ENCODE measurements around the gene CCDC68.
"Not testable (repeated sequence)": the region's sequence is repeated elsewhere in the genome, so short reads cannot be mapped to it uniquely, and the experiment has no call there.

CCDC68 gene, protein sequence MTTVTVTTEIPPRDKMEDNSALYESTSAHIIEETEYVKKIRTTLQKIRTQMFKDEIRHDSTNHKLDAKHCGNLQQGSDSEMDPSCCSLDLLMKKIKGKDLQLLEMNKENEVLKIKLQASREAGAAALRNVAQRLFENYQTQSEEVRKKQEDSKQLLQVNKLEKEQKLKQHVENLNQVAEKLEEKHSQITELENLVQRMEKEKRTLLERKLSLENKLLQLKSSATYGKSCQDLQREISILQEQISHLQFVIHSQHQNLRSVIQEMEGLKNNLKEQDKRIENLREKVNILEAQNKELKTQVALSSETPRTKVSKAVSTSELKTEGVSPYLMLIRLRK

DNA sequence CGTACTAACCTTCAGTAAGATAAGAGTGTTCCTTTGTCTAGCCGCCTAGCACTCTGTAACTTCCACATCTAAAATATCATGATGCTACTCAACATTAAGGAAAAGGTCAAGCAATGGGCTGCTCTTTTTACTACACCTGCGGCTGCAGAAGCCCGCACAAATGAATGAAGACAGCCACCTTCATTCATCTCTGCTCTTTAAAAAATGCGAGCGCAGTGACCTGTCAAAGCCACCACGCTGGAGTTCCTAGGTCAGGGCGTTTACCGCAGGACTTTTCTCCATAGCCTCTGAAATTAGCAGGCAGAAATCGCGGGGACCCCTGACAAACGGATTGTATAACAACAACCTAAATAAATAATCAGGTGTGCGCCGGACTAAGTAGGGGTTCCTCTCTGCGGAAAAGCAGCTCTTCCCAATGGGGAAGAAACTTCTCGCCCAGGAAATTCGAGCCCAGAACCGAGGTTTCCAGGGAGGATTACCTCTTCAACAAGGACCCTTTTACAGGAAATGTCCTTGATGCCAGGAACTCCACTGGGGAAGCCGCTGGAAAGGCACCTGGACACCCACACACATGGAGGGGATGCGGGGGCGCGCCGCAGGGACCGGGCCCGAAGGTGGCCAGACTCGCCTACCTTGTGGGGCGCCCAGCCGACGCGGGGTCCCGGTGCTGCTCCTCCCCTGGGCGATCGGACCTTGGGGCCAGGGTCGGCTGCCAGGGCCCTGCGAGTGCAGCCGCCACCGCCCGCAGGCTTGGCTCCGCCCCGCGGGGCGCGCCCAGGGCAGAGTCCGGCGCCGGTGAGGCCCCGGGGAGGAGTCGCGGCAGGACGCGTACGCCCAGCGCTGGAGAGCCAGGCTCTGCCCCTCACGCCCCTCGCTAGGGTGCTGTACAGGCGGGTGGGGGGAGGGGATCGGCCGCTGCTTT lies at the start of gene CCDC68:
CCDC68 (minus strand) TSS at position 758 of the 922 bp plus-strand sequence. CDS start 16,670 bp downstream, outside the sequence.
- no peak for DNase-seq

DNA sequence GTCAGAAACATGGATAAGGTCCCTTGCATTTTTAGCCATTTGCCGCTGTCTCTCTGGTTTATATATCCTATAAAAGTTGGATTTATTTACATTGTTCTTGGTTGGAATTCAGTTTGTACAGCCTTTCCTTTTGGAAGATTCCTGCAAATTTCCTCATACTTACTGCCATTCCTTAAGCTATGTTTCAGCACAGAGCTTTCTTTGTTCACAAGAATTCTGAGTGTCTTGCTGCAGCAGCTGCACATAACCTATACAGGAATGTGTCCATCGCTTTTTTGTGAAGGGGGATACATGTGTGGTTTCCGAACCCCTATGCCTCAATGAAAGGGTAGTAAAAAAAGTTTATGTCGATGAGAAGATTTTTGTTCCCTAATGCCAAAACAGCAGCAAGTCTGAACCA lies 48.3 kb upstream of the CCDC68 start:
- no peak for DNase-seq

DNA sequence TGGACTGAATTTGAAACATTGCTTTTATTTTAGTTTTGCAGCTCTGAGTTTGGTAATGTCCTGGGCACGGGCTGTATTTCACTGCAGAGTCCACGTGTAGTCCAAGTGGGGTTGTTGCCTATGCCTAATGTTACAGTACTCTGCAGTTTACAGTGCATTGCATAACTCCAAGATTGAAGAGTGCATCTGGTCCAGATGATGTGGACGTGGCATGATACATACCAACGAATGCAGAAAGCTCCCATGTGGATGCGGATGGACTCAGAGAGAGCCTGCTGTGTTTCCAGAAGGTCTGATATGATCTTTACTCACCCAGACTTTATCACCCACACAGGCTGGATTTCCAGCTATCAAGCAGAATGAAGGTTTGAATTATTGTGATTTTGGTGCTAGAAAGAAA lies 44.4 kb upstream of the CCDC68 start:
- no peak for DNase-seq

DNA sequence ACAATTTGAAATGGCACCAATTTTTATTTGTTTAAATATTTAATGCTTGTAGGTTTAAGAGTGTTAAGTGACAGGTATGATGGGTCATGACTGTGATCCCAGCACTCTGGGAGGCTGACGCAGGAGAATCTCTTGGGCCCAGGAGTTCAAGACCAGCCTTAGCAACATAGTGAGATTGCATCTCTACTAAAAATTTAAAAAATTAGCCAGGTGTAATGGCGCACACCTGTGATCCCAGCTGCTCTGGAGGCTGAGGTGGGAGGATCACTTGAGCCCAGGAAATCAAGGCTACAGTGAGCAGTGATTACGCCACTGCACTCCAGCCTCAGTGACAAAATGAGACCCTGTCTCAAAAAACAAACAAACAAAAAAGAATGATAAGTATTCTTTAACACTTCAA lies 43.0 kb upstream of the CCDC68 start:
- no peak for DNase-seq

DNA sequence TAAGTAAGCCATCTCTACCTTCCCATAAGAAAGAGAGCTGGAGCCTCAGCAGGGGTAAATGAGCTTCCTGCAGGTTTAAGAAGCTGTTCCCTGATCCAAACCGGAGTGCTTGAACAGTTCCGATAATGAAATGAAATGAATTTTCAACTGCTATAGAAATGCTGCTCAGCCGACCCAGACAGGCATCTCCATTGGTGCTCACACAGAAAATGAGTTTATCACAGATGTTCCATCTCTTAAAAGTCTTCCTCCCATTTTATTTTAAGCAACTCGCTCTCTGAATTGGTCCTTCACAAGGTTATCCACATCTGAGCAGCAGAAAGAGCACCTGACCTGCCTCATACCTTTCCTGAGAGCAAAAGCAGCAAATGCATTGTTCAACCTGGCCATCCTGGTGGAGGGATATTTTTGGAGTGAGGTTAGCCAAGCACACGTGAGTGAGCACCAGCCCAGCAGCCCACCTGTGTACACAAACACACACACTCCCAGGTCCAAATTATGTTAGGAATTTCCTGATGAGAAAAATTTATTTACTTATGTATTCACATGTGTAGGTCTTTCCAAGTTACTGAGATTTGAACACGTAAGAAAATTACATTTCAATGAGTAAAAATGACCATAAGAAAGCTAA lies 42.2 kb upstream of the CCDC68 start:
- peak; percentile 36 for DNase-seq

DNA sequence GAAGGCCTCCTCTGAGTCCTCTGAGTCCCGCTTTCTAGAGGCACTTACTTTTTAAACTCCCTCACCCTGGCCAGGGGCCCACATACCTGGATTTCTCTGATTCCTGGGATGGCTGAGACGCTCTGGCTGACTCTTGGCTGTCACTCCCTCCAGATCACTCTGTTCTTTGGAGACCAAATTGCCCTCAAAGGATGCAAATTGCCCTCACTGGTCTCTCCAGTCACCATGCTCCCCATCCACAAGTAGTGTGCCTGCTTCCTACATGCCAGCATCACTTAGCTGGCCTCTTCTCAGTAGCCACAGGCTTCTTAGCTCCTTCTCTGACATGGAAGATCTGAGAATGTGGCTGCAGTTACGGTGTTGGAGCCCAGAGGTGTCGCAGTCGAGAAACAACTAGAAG lies 41.3 kb upstream of the CCDC68 start:
- no peak for DNase-seq

DNA sequence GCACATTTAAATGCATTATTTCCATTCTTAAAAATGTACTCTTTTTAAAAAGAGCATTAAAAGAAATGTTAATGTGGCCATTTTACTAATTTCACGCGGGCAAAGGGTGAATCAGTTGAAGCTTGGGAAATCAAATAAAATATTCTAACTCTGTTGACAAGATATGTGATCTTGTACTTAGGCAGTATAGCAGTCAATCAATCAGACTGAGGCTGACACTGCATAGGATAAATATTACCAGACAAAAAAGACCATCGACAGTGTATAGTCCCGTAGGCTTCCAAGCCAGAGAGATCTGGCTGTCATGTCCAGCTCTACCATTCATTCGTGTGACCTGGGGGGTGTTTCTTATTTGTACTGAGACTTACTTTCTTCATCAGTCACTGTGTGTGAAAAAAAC lies 39.8 kb upstream of the CCDC68 start:
- no peak for DNase-seq

DNA sequence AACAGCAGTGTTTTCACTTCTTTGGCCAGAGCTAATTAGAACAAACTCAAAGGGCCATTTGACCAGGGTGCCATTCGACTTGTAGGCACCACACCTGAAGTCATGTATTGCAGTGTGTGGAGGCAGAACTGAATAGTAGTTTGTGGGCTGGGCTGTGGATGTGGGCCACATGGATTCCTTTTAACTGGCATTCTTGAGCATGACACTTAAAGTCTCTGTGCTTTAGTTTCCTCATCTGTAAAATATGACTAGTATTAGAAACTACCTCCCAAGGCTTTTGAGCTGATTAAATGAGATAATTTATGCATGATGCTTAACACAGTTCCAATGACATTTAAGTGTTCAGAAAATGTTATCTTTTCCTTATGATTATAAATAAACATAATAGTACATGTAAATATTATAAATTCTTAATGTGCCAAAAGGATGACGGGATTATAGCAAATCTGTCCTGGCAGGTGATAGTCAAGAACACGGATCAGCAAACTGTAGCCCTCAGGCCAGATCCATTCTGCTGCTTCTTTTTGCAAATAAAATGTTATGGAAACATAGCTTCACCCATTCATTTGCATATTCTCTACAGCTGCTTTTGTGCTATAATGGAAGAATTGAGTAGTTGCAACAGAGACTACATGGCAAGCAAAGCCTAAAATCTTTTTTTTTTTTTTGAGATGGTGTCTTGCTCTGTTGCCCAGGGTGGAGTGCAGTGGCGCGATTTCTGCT lies 36.3 kb upstream of the CCDC68 start:
- no peak for DNase-seq

DNA sequence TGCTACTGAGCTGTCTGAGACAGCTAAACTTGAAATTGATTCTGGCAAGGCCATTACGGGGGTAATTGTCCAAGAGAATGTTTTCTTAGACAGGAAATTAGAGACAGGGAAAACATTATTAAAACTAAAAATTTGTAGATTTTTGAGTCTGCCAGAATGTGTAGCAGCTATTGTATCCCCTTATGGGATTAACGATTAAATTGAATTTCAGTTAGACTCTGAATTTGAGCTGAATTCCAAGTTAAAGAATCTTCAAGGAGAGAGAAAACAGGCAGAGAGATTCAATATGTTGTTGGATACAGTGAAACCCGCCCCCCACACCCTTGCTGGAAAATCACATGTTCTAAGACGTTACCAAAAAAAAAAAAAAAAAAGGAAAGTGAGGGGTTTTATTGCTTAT lies 32.7 kb upstream of the CCDC68 start:
- no peak for DNase-seq

DNA sequence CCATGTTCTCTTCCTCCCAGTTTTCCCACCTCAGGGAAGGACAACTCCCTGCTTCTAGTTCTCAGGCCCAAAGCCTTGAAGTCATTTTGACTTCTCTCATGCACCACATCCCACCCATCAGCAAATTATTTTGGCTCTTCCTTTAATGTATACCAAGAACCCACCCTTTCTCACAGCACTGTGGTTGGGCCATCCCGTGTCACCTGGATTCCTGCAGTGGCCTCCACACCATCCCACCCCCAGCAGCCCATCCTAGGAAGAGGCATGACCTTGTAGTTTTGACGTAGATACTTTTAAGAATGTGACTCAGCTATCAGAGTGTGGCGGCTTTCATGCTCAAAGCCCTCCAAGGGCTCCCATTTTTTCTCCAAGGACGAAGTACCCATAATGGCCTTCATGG lies 25.6 kb upstream of the CCDC68 start:
- no peak for DNase-seq

DNA sequence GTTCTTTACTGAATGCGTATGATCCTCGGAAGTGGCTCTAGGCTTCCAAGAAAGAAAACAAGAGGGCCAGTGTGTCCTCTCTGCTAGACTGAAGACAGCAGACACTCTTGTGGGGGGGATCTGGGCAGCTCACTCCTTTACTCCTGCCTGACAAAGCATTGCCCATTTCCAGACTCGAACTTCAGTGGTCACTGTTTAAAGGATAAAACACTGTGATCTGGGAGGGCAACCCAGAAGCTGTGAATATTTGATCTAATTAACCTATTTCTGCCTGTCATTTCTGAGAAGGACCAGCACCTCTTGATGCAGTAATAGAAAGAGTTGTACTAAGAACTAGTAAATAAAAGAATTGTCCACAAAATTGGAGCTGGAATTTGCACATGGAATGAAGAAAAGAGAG lies 24.5 kb upstream of the CCDC68 start:
- no peak for DNase-seq

DNA sequence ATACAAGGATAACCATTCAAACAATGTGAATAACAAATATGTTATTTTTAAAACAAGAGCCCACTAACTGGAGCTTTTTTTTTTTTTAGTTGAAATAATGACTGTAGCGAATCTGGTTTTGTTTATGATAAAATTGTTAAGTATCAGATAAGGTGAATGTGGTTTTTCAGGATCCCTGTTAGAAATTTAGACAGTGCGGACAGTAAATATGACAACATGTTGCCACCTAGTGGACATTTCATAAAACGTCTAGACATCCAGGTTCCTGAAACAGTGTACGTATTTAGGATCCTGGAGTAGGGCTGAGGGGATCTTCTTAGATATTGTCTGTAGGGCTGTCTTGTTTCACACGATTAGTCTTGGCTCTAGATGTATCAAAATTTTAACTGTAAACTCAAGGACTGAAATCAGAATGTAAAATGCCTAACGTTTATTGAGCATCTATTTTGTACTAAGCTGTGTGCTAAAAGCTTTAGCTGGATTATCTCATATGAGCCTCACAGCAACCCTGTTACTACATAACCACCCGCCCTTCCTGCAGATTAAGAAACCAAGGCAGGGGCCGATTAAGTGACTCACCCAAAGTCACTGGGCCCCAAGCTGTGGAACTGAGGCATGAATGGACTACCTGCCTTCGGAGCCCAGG lies 23.9 kb upstream of the CCDC68 start:
- peak; percentile 2 for DNase-seq

DNA sequence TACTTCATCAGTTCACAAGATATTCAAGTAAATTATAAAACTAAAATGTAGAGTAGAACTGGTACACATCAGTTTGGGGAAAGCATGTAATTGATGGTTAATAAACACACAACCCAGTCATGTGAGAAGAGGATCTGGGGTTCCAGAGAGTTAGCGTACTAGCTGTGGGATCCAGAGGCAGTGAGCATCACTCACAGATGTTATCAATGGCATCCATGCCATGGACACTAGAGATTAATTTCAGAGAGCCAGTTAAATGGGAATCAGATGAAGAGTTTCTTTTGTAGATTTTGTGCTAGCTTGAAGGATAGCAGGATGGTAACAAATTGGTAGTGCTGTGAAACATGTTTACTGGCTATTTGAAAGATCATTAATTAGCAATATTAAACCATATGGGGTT lies 21.8 kb upstream of the CCDC68 start:
- DNase-seq = no peak

DNA sequence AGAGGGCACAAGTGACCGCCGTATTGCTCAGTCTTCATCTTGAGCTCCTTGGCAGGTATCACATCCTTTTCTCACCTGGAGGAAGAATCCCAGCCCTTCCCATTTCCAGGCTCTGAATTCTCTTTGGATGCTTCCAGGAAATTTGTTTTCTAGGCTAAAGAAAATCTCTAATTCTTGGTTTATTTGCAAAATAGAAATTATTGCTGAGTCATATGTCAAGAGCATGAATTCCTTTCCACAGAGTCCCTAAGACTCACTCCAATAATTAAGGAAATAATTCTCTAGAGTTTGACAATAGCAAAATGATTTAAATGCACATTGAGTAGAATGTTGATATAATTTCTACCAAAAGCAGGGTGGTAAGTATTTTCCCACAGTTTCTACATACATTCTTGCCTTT lies 16.3 kb upstream of the CCDC68 start:
- DNase-seq = no peak

DNA sequence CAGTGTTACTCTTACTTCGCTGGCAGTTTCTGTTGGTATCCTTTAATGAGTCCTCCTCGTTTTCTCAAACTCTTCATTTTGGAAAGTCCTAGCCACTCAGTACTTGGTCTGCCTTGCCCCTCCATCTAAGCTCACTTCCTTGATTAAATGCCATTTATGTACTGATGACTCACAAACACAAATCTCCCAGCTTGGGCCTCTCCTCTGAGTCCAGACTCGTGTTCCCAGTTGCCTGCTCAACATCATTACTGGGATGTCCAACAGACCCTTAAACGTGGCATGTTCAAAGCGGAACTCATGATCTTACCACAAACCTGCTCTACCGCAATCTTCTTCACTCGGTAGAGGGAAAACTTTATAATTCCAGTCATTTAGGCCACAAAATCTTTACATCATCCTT lies 13.8 kb upstream of the CCDC68 start:
- no peak for DNase-seq

DNA sequence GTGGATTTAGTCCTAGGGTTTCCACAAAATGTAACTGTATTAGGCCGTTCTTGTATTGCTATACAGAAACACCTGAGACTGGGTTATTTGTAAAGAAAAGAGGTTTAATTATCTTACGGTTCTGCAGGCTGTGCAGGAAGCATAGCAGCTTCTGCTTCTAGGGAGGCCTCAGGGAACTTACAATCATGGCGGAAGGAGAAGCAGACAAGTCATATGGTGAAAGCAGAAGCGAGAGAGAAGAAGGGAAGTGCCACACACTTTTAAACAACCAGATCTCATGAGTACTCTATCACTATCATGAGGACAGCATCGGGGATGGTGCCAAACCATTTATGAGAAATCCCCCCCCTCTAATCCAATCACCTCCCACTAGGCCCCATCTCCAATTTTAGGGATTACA lies 9.5 kb upstream of the CCDC68 start:
- no peak for DNase-seq

DNA sequence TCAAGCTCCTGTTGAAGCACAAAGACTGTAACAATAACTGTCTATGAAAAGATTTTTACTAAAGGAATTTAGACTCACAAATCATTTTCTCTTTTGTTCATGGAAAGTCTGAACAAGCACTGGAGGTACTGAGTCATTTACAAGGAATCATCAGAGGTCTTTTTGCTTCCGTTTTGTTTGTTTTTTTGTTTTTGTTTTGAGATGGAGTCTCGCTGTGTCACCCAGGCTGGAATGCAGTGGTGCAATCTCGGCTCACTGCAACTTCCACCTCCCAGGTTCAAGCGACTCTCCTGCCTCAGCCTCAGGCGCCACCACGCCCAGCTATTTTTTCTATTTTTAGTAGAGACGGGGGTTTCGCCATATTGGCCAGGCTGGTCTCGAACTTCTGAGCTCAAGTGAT lies 9.0 kb upstream of the CCDC68 start:
- DNase-seq = not testable (repeated sequence)

DNA sequence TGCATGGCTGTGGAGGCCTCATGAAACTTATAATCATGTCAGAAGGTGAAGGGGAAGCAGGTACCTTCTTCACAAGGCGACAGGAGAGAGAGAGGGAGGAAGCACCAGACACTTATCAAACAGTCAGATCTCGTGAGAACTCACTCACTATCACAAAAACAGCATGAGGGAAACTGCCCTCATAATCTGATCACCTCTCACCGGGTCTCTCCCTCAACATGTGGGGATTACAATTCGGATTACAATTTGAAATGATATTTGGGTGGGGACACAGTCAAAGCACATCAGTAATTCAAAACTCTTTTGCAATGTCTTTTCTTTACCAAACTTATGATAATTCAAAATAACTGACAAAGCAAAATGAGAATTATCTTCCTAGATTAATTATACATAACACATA lies 8.5 kb upstream of the CCDC68 start:
- no peak for DNase-seq

DNA sequence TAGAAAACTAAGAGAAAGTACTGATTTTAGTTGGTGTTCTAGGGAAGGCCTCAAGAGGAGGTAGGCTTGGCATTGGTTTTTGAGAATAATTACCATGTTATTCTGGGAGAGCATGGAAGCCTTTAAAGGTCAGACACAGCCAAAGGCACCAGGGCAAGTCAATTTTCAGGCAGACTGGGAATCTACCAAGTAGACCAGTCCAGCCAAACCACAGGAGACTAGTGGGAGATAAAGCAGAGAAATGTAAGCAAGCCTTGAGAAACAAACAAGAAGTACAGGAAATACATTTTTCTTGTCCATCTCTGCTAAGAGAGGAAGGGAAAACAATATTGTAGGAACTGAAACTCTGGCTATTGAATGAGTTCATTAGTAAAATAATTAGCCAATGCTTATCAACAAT lies 5.5 kb upstream of the CCDC68 start:
- no peak for DNase-seq

DNA sequence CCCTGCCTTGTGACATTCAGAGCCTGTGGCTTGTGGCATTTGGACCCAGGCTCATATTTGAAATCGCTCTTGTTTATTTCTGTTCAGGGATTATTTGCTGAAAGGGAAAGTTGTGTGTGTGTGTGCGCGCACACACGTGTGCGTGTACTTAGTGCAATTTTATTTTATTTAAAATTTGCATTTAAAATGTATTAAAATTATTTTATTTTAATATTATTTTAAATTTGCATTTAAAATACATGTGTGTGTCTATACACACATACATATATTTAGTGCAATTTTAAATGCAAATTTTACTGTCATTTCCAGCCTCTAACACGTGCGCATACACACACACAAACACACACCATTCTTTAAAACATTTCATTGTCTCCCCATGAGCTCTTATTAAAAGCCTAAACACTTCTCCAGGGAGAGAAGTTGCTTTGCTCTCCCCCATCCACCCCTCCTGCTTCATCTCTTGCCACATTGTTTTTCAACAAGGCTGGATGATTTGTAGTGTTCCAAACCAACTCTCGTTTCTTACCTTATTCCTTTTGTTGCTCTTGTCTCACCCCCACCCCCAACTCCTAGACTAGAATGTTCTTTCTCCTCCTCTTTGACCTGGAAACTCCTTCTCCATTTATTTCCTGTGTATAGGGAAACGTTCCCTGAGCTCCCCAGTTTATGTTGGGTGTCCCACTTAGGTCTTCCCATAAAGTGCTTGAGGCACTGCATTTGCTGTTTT lies 3.8 kb upstream of the CCDC68 start:
- DNase-seq = no peak

DNA sequence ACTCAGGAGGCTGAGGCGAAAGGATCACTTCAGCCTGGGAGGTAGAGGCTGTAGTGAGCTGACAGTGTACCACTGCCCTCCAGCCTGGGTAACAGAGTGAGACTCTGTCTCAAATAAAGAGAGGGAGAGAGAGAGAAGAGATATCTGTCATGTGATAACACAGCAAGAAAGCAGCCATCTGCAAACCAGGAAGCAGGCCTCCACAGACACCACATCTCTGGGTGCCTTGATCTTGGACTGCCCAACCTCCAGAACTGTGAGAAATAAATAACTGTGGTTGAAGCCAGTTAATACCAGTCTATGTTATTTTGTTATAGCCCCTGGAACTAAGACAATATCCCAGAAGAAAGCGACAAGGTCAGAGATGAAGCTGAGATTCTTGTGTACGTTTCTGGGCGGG lies 2.6 kb upstream of the CCDC68 start:
- DNase-seq = no peak

DNA sequence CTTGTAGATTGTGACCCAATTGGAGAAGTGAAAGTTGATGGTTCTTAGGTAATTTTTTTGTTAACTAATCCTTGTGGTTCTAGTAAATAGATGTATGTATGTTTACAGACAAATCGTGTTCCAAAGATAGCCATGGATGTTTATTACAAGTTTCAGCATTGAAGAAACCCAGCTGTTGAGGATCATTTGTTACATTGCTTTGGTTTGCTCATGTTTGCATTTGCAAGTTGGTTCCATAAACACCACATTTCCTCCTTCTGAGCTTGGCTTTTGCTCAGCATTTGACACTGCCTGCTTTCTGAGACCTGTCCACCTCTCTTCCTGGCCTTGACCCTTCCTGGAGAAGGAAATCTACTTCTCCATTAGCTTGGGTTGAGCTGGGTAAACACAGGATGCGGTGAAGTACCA lies 1.8 kb upstream of the CCDC68 start:
- no peak for DNase-seq
